ENCODE data around the gene KLF15.

Gene KLF15

GRCh38 chr3:126360046-126360713 lies 3.0 kb upstream of the KLF15 start:
- DNase-seq: no peak

- DNase-seq: no peak
These were observed 1.6 kb upstream of the KLF15 start for GRCh38 chr3:126358816-126359181.

- peak; percentile 26 to 75 for DNase-seq
These were observed 1.0 kb upstream of the KLF15 start for GRCh38 chr3:126358038-126358815.

GRCh38 chr3:126356373-126357264 lies 589 bp downstream of the KLF15 start:
- DNase-seq: peak in 1 of 2 experiments; percentile 59

GRCh38 chr3:126355777-126356372 lies 1.3 kb downstream of the KLF15 start:
- DNase-seq: peak; percentile 75 to 88

GRCh38 chr3:126355251-126355650 lies 2.0 kb downstream of the KLF15 start:
- DNase-seq: peak; percentile 37 to 70

GRCh38 chr3:126354776-126355175 lies 2.4 kb downstream of the KLF15 start:
- no peak for DNase-seq

- DNase-seq: no peak
These were observed 3.4 kb downstream of the KLF15 start for GRCh38 chr3:126353694-126354321.

- no peak for DNase-seq
These were observed 4.4 kb downstream of the KLF15 start for GRCh38 chr3:126352476-126353454.

GRCh38 chr3:126351771-126352475 lies 5.3 kb downstream of the KLF15 start:
- no peak for DNase-seq

GRCh38 chr3:126351086-126351770 lies 6.0 kb downstream of the KLF15 start:
- no peak for DNase-seq

GRCh38 chr3:126350502-126351085 lies 6.6 kb downstream of the KLF15 start:
- DNase-seq: no peak

GRCh38 chr3:126349611-126350501 lies 7.4 kb downstream of the KLF15 start:
- DNase-seq: no peak

GRCh38 chr3:126349071-126349470 lies 8.1 kb downstream of the KLF15 start:
- no peak for DNase-seq

- no peak for DNase-seq
These were observed 8.8 kb downstream of the KLF15 start for GRCh38 chr3:126348308-126348920.

- no peak for DNase-seq
These were observed 9.6 kb downstream of the KLF15 start for GRCh38 chr3:126347543-126348161.

GRCh38 chr3:126346466-126346865 lies 10.7 kb downstream of the KLF15 start:
- no peak for DNase-seq

Measured in NCI-H526 (cell line).